Astrocyte (in vitro differentiated cells and primary cell): ENCODE measurements around the gene UBE3C.

Experiments used
- CTCF ChIP-seq: IDR thresholded peaks from 2 replicates; pipeline ENCODE4 v1.5.1; 2011; ENCODE audit warnings: low read depth, mild to moderate bottlenecking, inconsistent platforms, low read length, moderate library complexity; ENCODE audit not compliant: insufficient read depth
- EZH2 ChIP-seq: IDR thresholded peaks from 2 replicates; pipeline ENCODE4 v1.6.1; 2012; ENCODE audit warnings: mild to moderate bottlenecking, low read length, inconsistent platforms; ENCODE audit not compliant: insufficient read depth

- TF ChIP-seq CTCF, result no peak
- TF ChIP-seq EZH2, result no peak
Measured at GRCh38 chr7:157139810-157140510, 1.2 kb downstream of the UBE3C start.
